ENCODE measurements around the gene SPATA31C1.
A peak's percentile ranks its signal among the peaks of the same experiment; 100 is the strongest.
"Not testable (repeated sequence)": the region's sequence is repeated elsewhere in the genome, so short reads cannot be mapped to it uniquely, and the experiment has no call there.

Gene SPATA31C1

DNA sequence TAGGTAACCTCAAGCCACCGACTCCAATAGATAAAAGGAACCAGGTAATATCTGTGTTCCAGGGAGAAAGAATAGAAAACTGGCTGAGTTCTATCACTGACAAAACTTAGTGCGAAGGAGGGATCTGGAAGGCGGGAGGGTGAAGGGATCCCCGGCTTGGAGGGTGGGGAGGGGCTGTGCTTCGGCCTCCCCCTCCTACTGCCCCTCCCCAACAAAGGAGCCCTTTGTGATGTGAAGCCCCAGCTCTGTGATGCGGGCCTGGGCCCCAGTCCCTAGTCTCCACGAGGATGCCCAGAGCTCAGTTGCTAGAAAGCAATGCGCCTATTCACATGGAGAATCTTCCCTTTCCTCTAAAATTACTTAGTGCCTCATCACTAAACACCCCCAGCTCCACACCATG is at the start of gene SPATA31C1:
SPATA31C1 (plus strand) TSS at position 301 of the 400 bp plus-strand sequence.
- not testable (repeated sequence) for DNase-seq (ENCODE audit: low spot score)

DNA sequence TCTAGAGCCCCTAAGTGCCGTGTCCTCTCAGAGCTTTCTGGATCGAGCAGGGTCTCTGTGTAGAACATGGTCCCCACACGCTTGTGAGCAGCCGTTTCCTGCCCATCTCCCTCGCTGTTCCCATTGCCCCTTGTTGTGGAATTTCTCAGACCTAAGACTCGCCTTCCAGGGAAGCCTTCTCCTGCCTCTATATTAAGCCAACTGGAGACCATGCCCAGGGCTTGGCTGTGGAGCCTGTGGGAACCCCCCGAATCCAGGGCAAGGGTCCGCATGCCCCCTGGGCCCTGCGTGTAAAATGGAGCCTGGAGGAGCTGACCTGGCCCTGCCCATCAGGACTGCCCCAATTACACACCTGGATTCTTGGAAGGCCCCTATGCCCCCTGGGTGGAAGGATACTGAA is 49.6 kb upstream of the SPATA31C1 start:
- DNase-seq (ENCODE audit: low spot score), result no peak

DNA sequence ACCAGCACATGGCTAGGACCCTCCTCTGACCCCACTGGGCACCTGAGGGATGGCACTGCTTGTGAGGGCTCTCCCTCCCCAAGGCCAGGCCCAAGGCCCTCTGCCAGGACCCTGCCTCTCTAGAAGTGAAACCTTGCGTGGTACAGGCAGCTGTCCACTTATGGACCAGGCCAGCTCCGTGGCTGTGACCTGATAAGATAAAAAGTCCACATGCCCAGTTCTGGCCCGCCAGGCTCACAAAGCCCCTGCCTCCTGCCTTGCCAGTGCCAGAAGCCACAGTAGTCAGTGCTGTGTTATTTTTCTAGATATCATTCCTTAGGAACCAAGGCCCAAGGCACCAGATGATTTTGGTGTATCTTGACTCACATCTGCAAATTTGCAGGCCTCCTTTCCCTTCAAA is 49.1 kb upstream of the SPATA31C1 start:
- no peak for DNase-seq (ENCODE audit: low spot score)

- no peak for DNase-seq (ENCODE audit: low spot score)
Observed at GRCh38 chr9:87869082-87869481, 48.7 kb upstream of the SPATA31C1 start.

DNA sequence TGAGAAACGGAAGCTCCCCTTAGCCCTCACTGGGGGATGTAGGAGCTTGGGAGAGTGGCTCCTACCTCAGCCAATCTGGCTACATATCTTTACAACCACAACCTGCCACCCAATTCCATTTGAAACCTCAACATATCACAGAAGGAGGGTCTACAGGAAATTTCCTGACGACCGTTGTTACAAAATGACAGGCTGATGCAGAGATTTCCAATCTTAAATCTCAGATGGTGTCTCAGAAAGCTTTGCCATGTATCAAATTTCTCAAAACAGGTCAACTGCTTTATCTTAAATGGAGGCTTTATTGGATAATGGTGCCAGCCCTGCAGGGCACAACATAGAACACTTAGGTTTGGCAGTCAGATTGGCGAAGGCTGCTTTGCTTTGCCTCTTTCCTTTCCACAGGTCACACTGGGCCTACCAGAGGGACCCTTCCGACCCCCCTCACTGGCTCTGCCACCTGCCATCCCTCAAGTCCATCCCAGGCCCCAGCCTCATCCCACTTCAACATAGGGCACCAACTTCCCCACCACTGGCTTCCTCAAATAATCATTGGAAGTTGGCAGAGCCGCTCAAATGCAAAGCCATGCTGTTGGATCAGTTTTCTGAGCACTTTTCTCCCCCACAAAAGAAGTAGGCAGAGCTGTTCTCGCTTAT is 46.2 kb upstream of the SPATA31C1 start:
- DNase-seq (ENCODE audit: low spot score), result no peak

DNA sequence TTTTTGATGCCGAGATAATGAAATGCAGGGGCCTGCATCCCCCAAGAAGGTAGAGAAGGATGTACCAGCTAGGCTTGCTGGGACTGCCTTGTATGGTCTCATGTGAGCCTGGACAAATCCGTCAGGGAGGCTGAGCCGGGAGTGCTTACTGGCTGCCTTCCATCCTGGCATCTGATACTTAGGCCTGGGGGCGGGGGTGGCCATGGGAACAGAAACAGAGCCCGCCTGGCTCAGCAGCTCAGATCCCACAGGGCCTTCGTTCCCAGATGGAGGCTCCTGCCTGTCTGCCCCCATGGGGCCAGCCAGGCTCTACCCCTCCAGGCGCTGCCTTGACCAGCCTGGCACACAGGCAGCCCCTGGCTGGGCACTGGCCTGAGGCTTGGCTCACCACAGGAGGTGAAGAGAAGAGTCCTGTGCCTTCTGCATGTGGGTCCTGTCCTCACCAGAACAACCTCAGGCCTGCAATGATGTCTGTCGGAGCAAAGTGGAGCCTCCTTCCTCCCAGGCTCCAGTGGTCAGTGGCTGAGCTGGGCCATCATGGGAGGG is 45.6 kb upstream of the SPATA31C1 start:
- DNase-seq (ENCODE audit: low spot score), result no peak

DNA sequence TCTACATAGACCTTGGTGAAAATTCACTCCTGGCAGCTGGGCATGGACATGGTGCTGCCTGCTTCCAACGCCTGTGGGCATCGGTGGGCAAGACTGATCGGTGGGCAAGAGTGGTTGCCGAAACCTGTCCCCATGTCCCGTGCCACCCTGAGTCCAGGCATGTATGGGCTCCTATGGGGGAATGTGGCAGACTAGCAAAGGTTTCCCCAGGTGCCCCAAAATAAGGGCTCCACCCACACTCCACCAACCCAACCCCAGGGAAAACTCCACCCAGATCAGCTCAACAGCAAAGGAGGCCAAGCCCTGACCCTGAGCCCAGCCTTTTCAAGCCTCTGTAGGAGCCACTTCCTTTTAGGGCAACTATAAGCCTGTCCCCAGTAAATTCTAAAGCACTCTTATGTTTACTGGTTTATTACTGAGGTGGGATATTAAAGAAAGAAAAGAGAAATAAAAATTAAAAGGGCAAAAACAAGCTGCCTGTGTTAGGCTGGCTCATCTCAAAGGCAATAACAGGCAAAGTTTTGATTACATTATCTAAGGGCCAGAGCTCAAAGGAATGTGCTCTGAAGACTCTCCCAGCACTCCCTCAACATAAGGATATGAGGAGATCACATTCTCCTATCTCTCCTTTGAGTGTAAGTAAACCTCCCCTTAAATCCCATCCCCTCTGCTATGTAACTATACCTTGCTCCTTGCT is 44.0 kb upstream of the SPATA31C1 start:
- no peak for DNase-seq (ENCODE audit: low spot score)

GRCh38 chr9:87874304-87874623 is 43.5 kb upstream of the SPATA31C1 start:
- no peak for DNase-seq (ENCODE audit: low spot score)

DNA sequence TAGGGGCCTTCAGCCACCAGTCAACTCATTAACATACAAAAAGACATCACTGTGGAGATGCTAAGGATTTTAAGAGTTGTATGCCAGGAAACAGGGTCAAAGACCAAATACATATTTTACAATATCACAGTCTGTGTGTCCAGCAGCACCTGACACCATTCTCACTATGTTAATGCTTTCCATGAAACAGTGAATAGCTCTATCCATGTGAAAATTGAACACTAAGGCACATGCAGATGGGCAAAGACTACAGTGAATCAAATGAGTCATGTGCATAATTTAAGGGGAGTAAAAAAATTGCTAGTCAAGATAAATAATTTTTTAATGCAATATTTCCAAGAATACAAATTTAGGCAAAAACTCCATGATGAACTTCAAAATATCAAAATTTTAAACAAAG is 42.7 kb upstream of the SPATA31C1 start:
- no peak for DNase-seq (ENCODE audit: low spot score)

DNA sequence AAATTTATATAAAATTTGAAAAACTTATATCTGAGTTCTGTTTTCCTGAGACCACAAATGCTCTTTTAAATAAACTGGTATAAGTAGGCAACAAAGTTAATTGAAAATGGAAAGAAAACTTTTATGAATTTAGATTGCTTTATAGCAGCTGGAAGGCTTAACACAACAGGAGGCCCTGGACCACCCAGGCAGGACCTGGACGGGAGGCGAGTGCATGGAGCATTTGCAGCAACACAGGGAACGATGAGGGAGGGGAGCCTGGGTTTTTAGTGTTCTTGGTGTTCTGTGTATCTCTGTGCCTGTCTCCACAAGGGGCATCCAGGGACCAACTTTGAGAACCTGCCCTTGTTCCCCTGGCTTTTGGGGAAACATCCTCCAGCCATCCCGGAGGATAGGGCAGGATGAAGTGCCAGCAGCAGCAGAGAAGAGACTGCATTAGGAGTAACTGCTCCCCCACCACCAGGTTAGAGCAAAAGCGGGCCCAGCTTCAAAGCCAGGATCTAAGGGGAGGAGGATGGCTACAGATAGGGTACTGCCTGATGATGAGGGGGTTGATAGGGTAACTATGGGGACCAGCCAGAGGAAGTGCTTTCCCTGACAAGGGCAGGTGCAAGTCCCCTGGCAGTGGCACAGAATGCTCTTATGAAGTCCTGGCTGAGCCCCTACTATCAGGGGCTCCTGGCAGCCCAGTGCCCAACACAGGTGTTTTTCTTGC is 41.8 kb upstream of the SPATA31C1 start:
- DNase-seq (ENCODE audit: low spot score), result no peak

DNA sequence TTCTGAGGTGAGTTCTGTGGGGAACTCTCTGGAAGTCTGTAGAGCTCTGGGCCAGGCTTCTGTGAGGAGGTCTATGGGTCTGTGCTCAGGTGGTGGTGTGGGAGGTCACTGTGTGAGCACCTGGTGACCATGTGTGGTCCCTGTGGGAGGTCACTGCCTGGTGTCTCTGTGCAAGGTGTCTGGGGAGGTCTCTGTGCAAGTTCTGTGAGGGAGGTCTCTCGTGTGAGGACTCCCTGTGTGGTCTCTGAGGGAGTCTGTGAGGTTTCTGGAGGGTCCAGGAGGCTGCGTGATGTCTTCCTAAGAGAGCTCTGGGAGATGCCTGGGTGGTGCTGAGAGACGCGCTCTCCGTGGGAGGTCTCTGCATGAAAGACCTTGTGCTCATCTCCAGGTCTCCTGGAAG is 41.1 kb upstream of the SPATA31C1 start:
- no peak for DNase-seq (ENCODE audit: low spot score)

GRCh38 chr9:87878989-87879511 is 38.7 kb upstream of the SPATA31C1 start:
- peak; percentile 55 for DNase-seq (ENCODE audit: low spot score)

- no peak for DNase-seq (ENCODE audit: low spot score)
Observed at GRCh38 chr9:87880116-87880515, 37.6 kb upstream of the SPATA31C1 start.

DNA sequence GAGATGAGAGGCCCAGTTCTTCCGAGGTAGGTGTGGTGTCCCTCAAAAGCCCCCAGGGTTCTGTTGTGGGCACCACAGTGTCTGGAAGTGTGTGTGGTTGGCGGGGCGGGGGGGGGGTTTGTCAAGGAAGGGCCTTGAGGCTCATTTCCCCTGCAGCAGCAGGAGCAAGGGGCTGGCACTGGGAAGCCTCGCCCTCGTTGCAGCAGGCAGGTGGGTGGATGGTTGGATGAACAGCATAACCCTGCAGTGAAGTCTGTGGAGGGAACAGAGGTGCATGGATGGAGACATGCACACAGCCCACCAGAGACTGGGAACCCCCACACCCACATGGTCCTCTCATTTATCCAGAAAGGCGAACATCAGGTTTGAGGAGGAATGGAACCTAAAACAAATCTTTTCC is 37.1 kb upstream of the SPATA31C1 start:
- DNase-seq (ENCODE audit: low spot score), result no peak

DNA sequence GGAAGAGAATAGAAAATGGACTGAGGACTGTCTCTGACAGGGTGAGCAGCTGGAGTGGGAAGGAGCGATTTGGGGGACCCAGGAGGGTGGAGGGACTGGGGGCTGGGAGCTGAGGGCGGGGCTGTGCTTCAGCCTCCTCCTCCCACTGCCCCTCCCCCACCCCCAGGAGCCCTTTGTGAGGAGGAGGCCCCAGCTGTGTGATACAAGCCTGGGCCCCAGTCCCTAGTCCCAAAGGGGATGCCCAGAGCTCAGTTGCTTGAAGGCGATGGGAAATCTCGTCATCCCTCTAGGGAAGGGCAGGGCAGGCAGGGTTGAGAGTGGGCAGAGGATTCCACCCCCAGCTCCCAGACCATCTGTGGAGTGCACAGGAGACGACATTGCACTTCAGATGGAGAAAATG is 35.1 kb upstream of the SPATA31C1 start, which contains the start of gene SPATA31E1:
SPATA31E1 (plus strand) TSS at position 251 of the 400 bp plus-strand sequence; CDS start at position 266, 15 bp downstream.
- no peak for DNase-seq (ENCODE audit: low spot score)

GRCh38 chr9:87883274-87883673 is 34.5 kb upstream of the SPATA31C1 start:
- no peak for DNase-seq (ENCODE audit: low spot score)

GRCh38 chr9:87883990-87884389 is 33.8 kb upstream of the SPATA31C1 start:
- no peak for DNase-seq (ENCODE audit: low spot score)

DNA sequence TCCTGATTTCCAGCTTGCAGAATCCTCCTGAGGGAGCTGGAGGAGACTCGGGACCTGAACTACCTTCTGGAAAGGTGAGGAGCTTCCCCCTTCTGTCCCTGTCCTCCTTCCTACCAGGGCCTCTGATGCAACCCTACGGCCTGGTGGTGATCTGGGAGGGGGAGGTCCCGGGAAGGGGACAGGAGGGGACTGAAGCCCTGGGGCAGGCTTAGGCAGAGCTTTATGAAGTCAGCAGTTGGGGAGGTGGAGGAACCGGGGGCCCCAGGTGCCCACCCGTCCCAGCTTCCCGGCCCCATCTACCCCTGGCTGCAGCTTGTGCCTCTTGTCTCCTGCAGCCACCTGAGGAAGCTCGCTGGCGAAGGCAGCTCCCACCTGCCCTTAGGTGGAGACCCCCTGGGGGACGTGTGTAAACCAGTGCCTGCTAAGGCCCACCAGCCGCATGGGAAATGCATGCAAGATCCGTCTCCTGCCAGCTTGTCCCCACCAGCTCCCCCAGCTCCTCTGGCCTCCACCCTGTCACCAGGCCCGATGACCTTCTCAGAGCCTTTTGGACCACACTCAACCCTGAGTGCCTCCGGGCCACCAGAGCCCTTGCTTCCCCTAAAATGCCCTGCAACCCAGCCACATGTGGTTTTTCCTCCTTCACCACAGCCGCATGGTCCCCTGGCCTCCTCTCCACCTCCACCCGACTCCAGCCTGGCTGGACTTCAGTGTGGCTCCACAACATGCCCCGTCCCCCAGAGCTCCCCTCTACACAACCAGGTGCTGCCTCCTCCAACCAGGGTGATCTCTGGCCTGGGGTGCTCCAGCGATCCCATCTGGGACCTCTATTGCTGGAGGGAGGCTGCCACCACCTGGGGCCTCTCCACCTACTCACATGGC is 32.9 kb upstream of the SPATA31C1 start:
- no peak for DNase-seq (ENCODE audit: low spot score)

DNA sequence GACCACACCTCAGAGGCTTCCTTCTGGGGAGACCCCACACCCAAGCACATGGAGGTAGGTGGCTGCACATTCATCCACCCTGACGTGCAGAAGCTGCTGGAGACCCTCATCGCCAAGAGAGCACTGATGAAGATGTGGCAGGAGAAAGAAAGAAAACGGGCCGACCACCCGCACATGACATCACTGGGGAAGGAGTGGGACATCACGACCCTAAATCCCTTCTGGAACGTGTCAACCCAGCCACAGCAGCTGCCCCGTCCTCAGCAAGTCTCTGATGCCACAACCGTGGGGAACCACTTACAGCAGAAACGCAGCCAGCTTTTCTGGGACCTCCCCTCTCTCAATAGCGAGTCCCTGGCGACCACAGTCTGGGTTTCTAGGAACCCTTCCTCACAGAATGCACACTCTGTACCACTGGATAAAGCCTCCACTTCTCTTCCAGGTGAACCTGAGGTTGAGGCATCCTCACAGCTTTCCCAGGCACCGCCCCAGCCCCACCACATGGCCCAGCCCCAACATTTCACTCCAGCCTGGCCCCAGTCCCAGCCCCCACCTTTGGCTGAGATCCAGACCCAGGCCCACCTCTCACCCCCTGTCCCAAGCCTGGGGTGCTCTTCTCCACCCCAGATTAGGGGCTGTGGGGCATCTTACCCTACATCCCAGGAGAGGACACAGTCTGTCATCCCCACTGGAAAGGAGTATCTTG is 32.1 kb upstream of the SPATA31C1 start:
- no peak for DNase-seq (ENCODE audit: low spot score)

DNA sequence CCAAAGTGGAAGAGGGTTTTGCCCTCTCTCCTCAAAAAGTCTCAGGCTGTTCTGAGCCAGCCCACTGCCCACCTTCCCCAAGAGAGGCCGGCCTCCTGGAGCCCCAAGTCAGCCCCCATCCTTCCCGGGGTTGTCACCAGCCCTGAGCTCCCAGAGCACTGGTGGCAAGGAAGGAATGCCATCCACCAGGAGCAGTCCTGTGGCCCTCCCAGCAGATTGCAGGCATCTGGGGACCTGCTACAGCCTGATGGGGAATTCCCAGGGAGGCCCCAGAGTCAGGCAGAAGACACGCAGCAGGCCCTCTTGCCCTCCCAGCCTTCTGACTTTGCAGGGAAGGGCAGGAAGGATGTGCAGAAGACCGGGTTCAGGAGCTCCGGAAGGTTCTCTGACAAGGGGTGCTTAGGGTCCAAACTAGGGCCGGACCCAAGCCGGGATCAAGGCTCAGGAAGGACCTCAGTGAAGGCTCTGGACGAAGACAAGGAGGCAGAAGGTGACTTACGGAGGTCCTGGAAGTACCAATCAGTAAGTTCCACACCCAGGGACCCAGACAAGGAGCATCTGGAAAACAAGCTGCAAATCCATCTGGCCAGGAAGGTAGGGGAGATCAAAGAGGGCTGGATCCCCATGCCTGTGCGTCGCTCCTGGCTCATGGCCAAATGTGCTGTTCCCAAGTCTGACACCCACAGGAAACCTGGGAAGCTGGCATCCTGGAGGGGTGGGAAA is 31.4 kb upstream of the SPATA31C1 start:
- DNase-seq (ENCODE audit: low spot score), result no peak
